Muscle of leg (tissue), 11 donors: Measurements from ENCODE around the gene PLAAT5. TPM values are rescaled to one million over a fixed set of nuclear protein-coding genes. Genes with fewer than 3 reads are reported as not detected.

Source experiments
- DNase-seq: peaks from one replicate; pipeline ENCODE4 v3.0.0; 2013
- H3K27ac ChIP-seq: one replicate; pipeline ENCODE4 v1.5.1; 2013; ENCODE audit warnings: mild to moderate bottlenecking, low read length, control low read depth
- H3K27me3 ChIP-seq: one replicate; pipeline ENCODE4 v1.6.1; 2013; ENCODE audit warnings: low read length; ENCODE audit not compliant: control insufficient read depth, insufficient read depth
- H3K36me3 ChIP-seq: one replicate; pipeline ENCODE4 v1.6.1; 2013; ENCODE audit warnings: low read length; ENCODE audit not compliant: control insufficient read depth, insufficient read depth
- H3K4me1 ChIP-seq: one replicate; pipeline ENCODE4 v1.6.1; 2013; ENCODE audit warnings: low read length; ENCODE audit not compliant: control insufficient read depth, insufficient read depth
- H3K4me3 ChIP-seq: one replicate; pipeline ENCODE4 v1.5.1; 2013; ENCODE audit warnings: low read length, control low read depth
- H3K9me3 ChIP-seq: replicated peaks from 2 replicates; pipeline ENCODE4 v1.6.1; 2013; ENCODE audit warnings: low read depth, low read length; ENCODE audit not compliant: control insufficient read depth
- WGBS: methylation state at CpG from one replicate; pipeline ENCODE4 v1.1.5; 2013; ENCODE audit warnings: missing lambda C conversion rate; ENCODE audit not compliant: insufficient coverage; 5-methylcytosine and 5-hydroxymethylcytosine counted together
- polyA plus RNA-seq, 8 donors: library from polyadenylated mRNA; unstranded; fragments of 120-200 nt; gene quantifications; one replicate each; pipeline versions ENCODE4 v1.2.1 to v1.2.3, GENCODE V29; 2013; ENCODE audit warnings: inconsistent platforms in 1 of 8, low replicate concordance in 1 of 8; ENCODE audit not compliant: insufficient read length in 8 of 8, insufficient read depth in 1 of 8
- total RNA-seq: library from RNA; stranded (reverse); fragments of 120-200 nt; gene quantifications from one replicate; pipeline ENCODE4 v1.2.4, GENCODE V29; 2013

PLAAT5 gene
- total and polyA plus RNA-seq, 9 donors = 2.1 to 6.2 (median 3.4) TPM

GRCh38 chr11:63491240-63491587, 247 bp upstream of the PLAAT5 start:
- Histone ChIP-seq H3K27me3 (peaks cover 10% of the 10 kb centered on the region), H3K36me3 (no peaks in the 10 kb centered on the region), H3K4me1 (peaks cover 27% of the 10 kb centered on the region), H3K4me3 (peak overlapping the region; percentile 54), H3K9me3 (no peaks in the 10 kb centered on the region), H3K27ac (peak overlapping the region; percentile 76)
- 0% methylated on average over 10 of the region's 13 CpGs for WGBS
- no peak for DNase-seq

- Histone ChIP-seq H3K27me3 (peaks cover 8% of the 10 kb centered on the region), H3K9me3 (peaks cover 2% of the 10 kb centered on the region), H3K36me3 (no peaks in the 10 kb centered on the region), H3K4me1 (peaks cover 19% of the 10 kb centered on the region), H3K4me3 (no peak overlapping the region), H3K27ac (peak overlapping the region; percentile 73)
- peak; percentile 43 for DNase-seq
- 35% methylated on average over 2 of the region's 3 CpGs for WGBS
Measured at GRCh38 chr11:63489879-63490278, 1.1 kb downstream of the PLAAT5 start.

- peaks cover 6% of the 10 kb centered on the region for H3K9me3 ChIP-seq
- H3K4me1 ChIP-seq = peaks cover 19% of the 10 kb centered on the region
- no peak overlapping the region for H3K27ac ChIP-seq
- H3K4me3 ChIP-seq = no peak overlapping the region
- WGBS = no CpG with 5 or more reads among the region's 1 CpG
- no peak for DNase-seq
- H3K36me3 ChIP-seq = no peaks in the 10 kb centered on the region
- H3K27me3 ChIP-seq = peaks cover 8% of the 10 kb centered on the region
Measured at GRCh38 chr11:63488789-63489188, 2.2 kb downstream of the PLAAT5 start.

GRCh38 chr11:63485777-63486176, 5.2 kb downstream of the PLAAT5 start:
- Histone ChIP-seq H3K4me1 (peaks cover 10% of the 10 kb centered on the region), H3K27me3 (peaks cover 8% of the 10 kb centered on the region), H3K9me3 (peaks cover 6% of the 10 kb centered on the region), H3K36me3 (no peaks in the 10 kb centered on the region), H3K4me3 (no peak overlapping the region), H3K27ac (no peak overlapping the region)
- no CpG with 5 or more reads among the region's 3 CpGs for WGBS
- DNase-seq = no peak

GRCh38 chr11:63480039-63480438, 10.9 kb downstream of the PLAAT5 start:
- Histone ChIP-seq H3K36me3 (no peaks in the 10 kb centered on the region), H3K4me3 (no peak overlapping the region), H3K9me3 (peaks cover 8% of the 10 kb centered on the region), H3K27ac (no peak overlapping the region), H3K27me3 (no peaks in the 10 kb centered on the region), H3K4me1 (no peaks in the 10 kb centered on the region)
- no peak for DNase-seq
- WGBS = 93% methylated on average over 5 of the region's 6 CpGs

- no peak overlapping the region for H3K27ac ChIP-seq
- WGBS = 0% methylated on average over 1 of the region's 5 CpGs
- H3K4me3 ChIP-seq = no peak overlapping the region
- H3K36me3 ChIP-seq = no peaks in the 10 kb centered on the region
- peak; percentile 86 for DNase-seq
- H3K4me1 ChIP-seq = no peaks in the 10 kb centered on the region
- H3K9me3 ChIP-seq = peaks cover 4% of the 10 kb centered on the region
- no peaks in the 10 kb centered on the region for H3K27me3 ChIP-seq
Measured at GRCh38 chr11:63478896-63479295, 12.1 kb downstream of the PLAAT5 start.

- Histone ChIP-seq H3K9me3 (peaks cover 4% of the 10 kb centered on the region), H3K27me3 (peaks cover 2% of the 10 kb centered on the region), H3K27ac (no peak overlapping the region), H3K4me3 (no peak overlapping the region), H3K36me3 (no peaks in the 10 kb centered on the region), H3K4me1 (no peaks in the 10 kb centered on the region)
- no peak for DNase-seq
Measured at GRCh38 chr11:63476618-63477017, 14.3 kb downstream of the PLAAT5 start.

GRCh38 chr11:63472372-63472771, 18.6 kb downstream of the PLAAT5 start:
- Histone ChIP-seq H3K4me3 (no peak overlapping the region), H3K27me3 (peaks cover 3% of the 10 kb centered on the region), H3K4me1 (no peaks in the 10 kb centered on the region), H3K36me3 (no peaks in the 10 kb centered on the region), H3K27ac (no peak overlapping the region), H3K9me3 (peaks cover 4% of the 10 kb centered on the region)
- no peak for DNase-seq
- WGBS = no CpG with 5 or more reads among the region's 3 CpGs

- no peak overlapping the region for H3K27ac ChIP-seq
- peaks cover 5% of the 10 kb centered on the region for H3K27me3 ChIP-seq
- H3K36me3 ChIP-seq = no peaks in the 10 kb centered on the region
- no CpG with 5 or more reads among the region's 3 CpGs for WGBS
- no peak overlapping the region for H3K4me3 ChIP-seq
- DNase-seq = no peak
- H3K4me1 ChIP-seq = no peaks in the 10 kb centered on the region
- no peaks in the 10 kb centered on the region for H3K9me3 ChIP-seq
Measured at GRCh38 chr11:63470311-63470710, 20.7 kb downstream of the PLAAT5 start.

GRCh38 chr11:63462137-63462536, 28.8 kb downstream of the PLAAT5 start:
- Histone ChIP-seq H3K27me3 (peaks cover 5% of the 10 kb centered on the region), H3K27ac (no peak overlapping the region), H3K4me1 (no peaks in the 10 kb centered on the region), H3K36me3 (no peaks in the 10 kb centered on the region), H3K4me3 (no peak overlapping the region), H3K9me3 (no peaks in the 10 kb centered on the region)
- no peak for DNase-seq

- peaks cover 3% of the 10 kb centered on the region for H3K27me3 ChIP-seq
- H3K4me3 ChIP-seq = no peak overlapping the region
- H3K9me3 ChIP-seq = no peaks in the 10 kb centered on the region
- WGBS = 46% methylated on average over 6 of the region's 6 CpGs
- no peak overlapping the region for H3K27ac ChIP-seq
- DNase-seq = no peak
- H3K4me1 ChIP-seq = no peaks in the 10 kb centered on the region
- no peaks in the 10 kb centered on the region for H3K36me3 ChIP-seq
Measured at GRCh38 chr11:63459586-63459985, 31.4 kb downstream of the PLAAT5 start.
